ENCODE measurements around the gene KRTAP21-3. TPM values are rescaled to one million over a fixed set of nuclear protein-coding genes. Genes with fewer than 3 reads are reported as not detected.

KRTAP21-3 gene
- total and polyA plus RNA-seq, 2 donors (not counting 3 experiments of a cell fraction or from before 2014, with no cell fraction given): not detected

- CTCF ChIA-PET: interaction anchor here (0.6 kb wide), 1 partner anchor 1136 kb away, joined by 3 read pairs; no protein-coding TSS in a partner anchor
- H3K27ac ChIP-seq (ENCODE audit: insufficient read depth, low read depth, low read length): no peak overlapping the region
These were observed 4.1 kb downstream of the KRTAP21-3 start for GRCh38 chr21:30714456-30714855.

More at GRCh38 chr21:30714456-30714855, 4.1 kb downstream of the KRTAP21-3 start:
- H3K27me3 ChIP-seq (ENCODE audit: control insufficient read depth in 2 of 2, insufficient read depth in 2 of 2, low read length in 2 of 2): no peaks in the 10 kb centered on the region
- H3K36me3 ChIP-seq (ENCODE audit: control insufficient read depth in 2 of 2, extremely low read depth in 1 of 2, insufficient read depth in 2 of 2, low read length in 2 of 2): no peaks in the 10 kb centered on the region
- DNase-seq (ENCODE audit: low read depth, low spot score): no peak
- no TSS peak for BruUV-seq (replicated peaks)
- TF ChIP-seq CTCF (IDR thresholded peaks at IDR 0.05; ENCODE audit: extremely low read depth in 1 of 2, insufficient read depth in 1 of 2, low read depth in 1 of 2, low read length in 2 of 2) (no peak), JUN (IDR thresholded peaks at IDR 0.05; ENCODE audit: borderline replicate concordance, insufficient read depth, insufficient read length, low read depth) (no peak), MAX (IDR thresholded peaks at IDR 0.05; ENCODE audit: insufficient read depth, insufficient read length) (no peak), POLR2A (IDR thresholded peaks at IDR 0.05; ENCODE audit: low read depth, low read length) (no peak), EZH2 (IDR thresholded peaks at IDR 0.05; ENCODE audit: borderline replicate concordance, low read depth, low read length, severe bottlenecking) (no peak), POLR2AphosphoS5 (IDR thresholded peaks at IDR 0.05; ENCODE audit: insufficient read depth, low read depth, low read length) (no peak), MYC (IDR thresholded peaks at IDR 0.05; ENCODE audit: low read depth, low read length) (no peak), GATA2 (IDR thresholded peaks at IDR 0.05; ENCODE audit: insufficient read depth, insufficient read length, low read depth, low read length) (no peak), FOS (IDR thresholded peaks at IDR 0.05; ENCODE audit: borderline replicate concordance, insufficient read depth, low read length) (no peak)
- H3K4me2 ChIP-seq (ENCODE audit: insufficient read depth, low read length): no peak overlapping the region
- no peaks in the 10 kb centered on the region for H4K20me1 ChIP-seq (replicated peaks; ENCODE audit: control insufficient read depth, extremely low read depth, insufficient read depth, low read length)
- no peaks in the 10 kb centered on the region for H3K79me2 ChIP-seq (ENCODE audit: control insufficient read depth, insufficient read depth, low read length)
- intact Hi-C loops (cut with micrococcal nuclease): no loop called here
- H3K9me3 ChIP-seq (replicated peaks; ENCODE audit: control insufficient read depth, insufficient read depth, low read length): no peaks in the 10 kb centered on the region
- H3K9me1 ChIP-seq (replicated peaks; ENCODE audit: control insufficient read depth, extremely low read depth, insufficient read depth, low read length): no peaks in the 10 kb centered on the region
- H3K4me1 ChIP-seq (ENCODE audit: control insufficient read depth, extremely low read depth, insufficient read depth, low read length): no peaks in the 10 kb centered on the region
- POLR2A ChIA-PET: no interaction called here
- no peak for FAIRE-seq
- H3K9ac ChIP-seq (replicated peaks; ENCODE audit: extremely low read depth, insufficient read depth, low read length): no peak overlapping the region
- dilution Hi-C loops (cut with MboI; ENCODE audit: extremely low pct_ligation_motif_present, low sequenced_read_pairs): no loop called here
- no peak overlapping the region for H2AFZ ChIP-seq (ENCODE audit: low read depth, low read length)
- H3K4me3 ChIP-seq (replicated peaks in 1 of 3; ENCODE audit: insufficient read depth in 1 of 3, low read depth in 1 of 3, low read length in 3 of 3): no peak overlapping the region
